ENCODE measurements around the gene YES1.
A peak's percentile ranks its signal among the peaks of the same experiment; 100 is the strongest.

The YES1 gene

GRCh38 chr18:681985-682384, 130.1 kb downstream of the YES1 start:
- WGBS = 95% methylated on average over 5 of the region's 5 CpGs
- no peak overlapping the region for H2BK12ac ChIP-seq (ENCODE audit: low read length in 2 of 2)

DNA sequence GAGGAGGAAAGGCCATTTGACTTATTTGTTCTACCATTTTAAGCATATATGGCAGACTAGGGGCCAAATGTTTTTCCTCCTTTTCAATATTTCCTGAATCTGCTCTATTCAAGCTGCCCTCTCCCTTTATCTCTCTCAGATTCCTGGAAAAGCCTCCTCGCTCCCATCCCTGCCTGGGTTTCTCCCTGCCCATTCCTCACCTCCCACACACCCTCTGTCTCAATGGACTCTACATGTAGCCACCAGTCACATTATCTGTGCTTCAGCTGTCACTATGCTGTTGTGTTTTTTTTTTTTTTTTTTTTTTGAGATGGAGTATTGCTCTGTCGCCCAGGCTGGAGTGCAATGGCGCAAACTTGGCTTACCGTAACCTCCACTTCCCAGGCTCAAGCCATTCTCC, 131.7 kb downstream of the YES1 start:
- no peak overlapping the region for H2BK15ac ChIP-seq (ENCODE audit: low read depth, poor library complexity, severe bottlenecking)
- no peak overlapping the region for H3K9ac ChIP-seq (ENCODE audit: low read length)
- no peaks in the 10 kb centered on the region for H3K27me3 ChIP-seq (ENCODE audit: control insufficient read depth in 1 of 2, insufficient read depth in 1 of 2, low read length in 2 of 2)
- H3K27ac ChIP-seq (ENCODE audit: low read length, poor library complexity, severe bottlenecking) = no peak overlapping the region
- H3K4me2 ChIP-seq (ENCODE audit: low read length, poor library complexity, severe bottlenecking) = no peak overlapping the region
- H2BK12ac ChIP-seq (ENCODE audit: low read length in 2 of 2) = no peak overlapping the region
- H3K23ac ChIP-seq (ENCODE audit: low read length in 2 of 2) = no peak overlapping the region
- H3K18ac ChIP-seq (ENCODE audit: low read depth in 1 of 2, low read length in 2 of 2) = no peak overlapping the region
- no peak for DNase-seq
- no peak overlapping the region for H2AK5ac ChIP-seq (ENCODE audit: low read length, severe bottlenecking)
- no peak overlapping the region for H3K4me3 ChIP-seq (ENCODE audit: insufficient read depth in 1 of 2, low read depth in 1 of 2, low read length in 2 of 2)
- H3K4ac ChIP-seq (ENCODE audit: low read depth in 1 of 2, low read length in 2 of 2) = no peak overlapping the region
- H4K91ac ChIP-seq (ENCODE audit: low read length) = no peak overlapping the region
- H3K14ac ChIP-seq (ENCODE audit: low read length in 2 of 2) = no peak overlapping the region
- H3K36me3 ChIP-seq (ENCODE audit: control insufficient read depth in 1 of 2, insufficient read depth in 2 of 2, low read depth in 1 of 2, low read length in 2 of 2) = peaks cover 47 to 90% of the 10 kb centered on the region in 2 experiments
- H2BK5ac ChIP-seq (ENCODE audit: low read depth, low read length, poor library complexity, severe bottlenecking) = no peak overlapping the region
- no peak overlapping the region for H4K8ac ChIP-seq (ENCODE audit: low read length)
- H2BK120ac ChIP-seq (ENCODE audit: low read depth, low read length) = no peak overlapping the region
- H2AFZ ChIP-seq (ENCODE audit: low read depth, low read length) = no peak overlapping the region
- no peaks in the 10 kb centered on the region for H3K9me3 ChIP-seq (ENCODE audit: control insufficient read depth, low read length)
- WGBS = 95% methylated on average over 4 of the region's 4 CpGs
- H3K4me1 ChIP-seq (ENCODE audit: control insufficient read depth, insufficient read depth, low read depth, low read length) = peaks cover 3% of the 10 kb centered on the region
- H3K79me1 ChIP-seq (replicated peaks; ENCODE audit: low read length, poor library complexity, severe bottlenecking) = peaks cover 8% of the 10 kb centered on the region

More at GRCh38 chr18:681985-682384, 130.1 kb downstream of the YES1 start:
- H2BK5ac ChIP-seq (ENCODE audit: low read depth, low read length, poor library complexity, severe bottlenecking) = no peak overlapping the region
- H3K9me3 ChIP-seq (ENCODE audit: control insufficient read depth, low read length) = no peaks in the 10 kb centered on the region
- no peak for DNase-seq
- no peak overlapping the region for H3K18ac ChIP-seq (ENCODE audit: low read depth in 1 of 2, low read length in 2 of 2)
- H3K4me1 ChIP-seq (ENCODE audit: control insufficient read depth, insufficient read depth, low read depth, low read length) = peaks cover 7% of the 10 kb centered on the region
- no peak overlapping the region for H3K4me2 ChIP-seq (ENCODE audit: low read length, poor library complexity, severe bottlenecking)
- H3K27me3 ChIP-seq (ENCODE audit: control insufficient read depth in 1 of 2, insufficient read depth in 1 of 2, low read length in 2 of 2) = no peaks in the 10 kb centered on the region
- peaks cover 5% of the 10 kb centered on the region for H3K79me1 ChIP-seq (replicated peaks; ENCODE audit: low read length, poor library complexity, severe bottlenecking)
- no peak overlapping the region for H2BK120ac ChIP-seq (ENCODE audit: low read depth, low read length)
- H3K23ac ChIP-seq (ENCODE audit: low read length in 2 of 2) = no peak overlapping the region
- H4K91ac ChIP-seq (ENCODE audit: low read length) = no peak overlapping the region
- no peak overlapping the region for H2AK5ac ChIP-seq (ENCODE audit: low read length, severe bottlenecking)
- H3K4ac ChIP-seq (ENCODE audit: low read depth in 1 of 2, low read length in 2 of 2) = no peak overlapping the region
- no peak overlapping the region for H2BK15ac ChIP-seq (ENCODE audit: low read depth, poor library complexity, severe bottlenecking)
- H4K8ac ChIP-seq (ENCODE audit: low read length) = no peak overlapping the region
- H3K36me3 ChIP-seq (ENCODE audit: control insufficient read depth in 1 of 2, insufficient read depth in 2 of 2, low read depth in 1 of 2, low read length in 2 of 2) = peaks cover 45 to 90% of the 10 kb centered on the region in 2 experiments
- H2AFZ ChIP-seq (ENCODE audit: low read depth, low read length) = no peak overlapping the region
- H3K14ac ChIP-seq (ENCODE audit: low read length in 2 of 2) = peak overlapping the region in 1 of 2 experiments; percentile 16
- no peak overlapping the region for H3K9ac ChIP-seq (ENCODE audit: low read length)
- H3K27ac ChIP-seq (ENCODE audit: low read length, poor library complexity, severe bottlenecking) = no peak overlapping the region
- H3K4me3 ChIP-seq (ENCODE audit: insufficient read depth in 1 of 2, low read depth in 1 of 2, low read length in 2 of 2) = no peak overlapping the region

GRCh38 chr18:679516-679915, 132.5 kb downstream of the YES1 start:
- WGBS = 97% methylated on average over 4 of the region's 4 CpGs

DNA sequence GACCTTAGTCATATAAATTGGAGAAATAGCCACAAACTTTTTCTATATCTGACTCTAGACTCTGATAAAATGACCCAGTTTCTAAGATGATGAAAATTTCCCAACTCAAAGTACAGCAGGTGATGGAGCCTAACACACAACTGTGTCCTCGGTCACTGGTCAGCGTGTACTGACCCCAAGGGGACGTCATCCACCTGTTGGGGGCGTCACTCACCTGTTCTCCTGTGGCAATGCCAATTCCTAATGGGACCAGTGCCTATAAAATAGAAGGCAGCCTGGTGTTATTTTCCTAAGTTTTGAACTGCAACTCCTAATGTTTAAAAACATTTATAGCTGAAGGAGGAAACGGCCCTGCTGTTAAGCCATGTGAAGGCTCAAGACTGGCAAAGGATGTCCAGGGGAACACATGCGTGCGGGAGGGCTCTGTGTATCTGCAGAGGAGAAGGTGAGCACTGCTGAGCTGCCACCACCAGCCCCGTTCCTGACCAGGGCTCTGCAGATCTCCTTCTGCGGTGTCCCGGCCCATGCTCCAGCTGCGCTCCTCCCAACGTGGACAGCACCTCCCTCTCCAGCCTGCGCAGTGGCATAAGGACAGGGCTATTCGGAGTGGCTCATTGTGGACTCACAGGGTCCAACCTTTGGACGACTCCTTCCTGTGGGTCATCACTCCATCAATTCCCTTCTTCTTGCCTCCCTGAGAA, 133.4 kb downstream of the YES1 start:
- no peak overlapping the region for H3K4me2 ChIP-seq (ENCODE audit: low read length, poor library complexity, severe bottlenecking)
- H4K91ac ChIP-seq (ENCODE audit: low read length) = no peak overlapping the region
- H3K27me3 ChIP-seq (ENCODE audit: control insufficient read depth in 1 of 2, insufficient read depth in 1 of 2, low read length in 2 of 2) = no peaks in the 10 kb centered on the region
- no peak overlapping the region for H3K14ac ChIP-seq (ENCODE audit: low read length in 2 of 2)
- no peak overlapping the region for H3K27ac ChIP-seq (ENCODE audit: low read length, poor library complexity, severe bottlenecking)
- H3K4ac ChIP-seq (ENCODE audit: low read depth in 1 of 2, low read length in 2 of 2) = no peak overlapping the region
- no peak for DNase-seq
- no peak overlapping the region for H2BK120ac ChIP-seq (ENCODE audit: low read depth, low read length)
- 93% methylated on average over 15 of the region's 15 CpGs for WGBS
- H2AK5ac ChIP-seq (ENCODE audit: low read length, severe bottlenecking) = no peak overlapping the region
- no peak overlapping the region for H3K23ac ChIP-seq (ENCODE audit: low read length in 2 of 2)
- peaks cover 8% of the 10 kb centered on the region for H3K79me1 ChIP-seq (replicated peaks; ENCODE audit: low read length, poor library complexity, severe bottlenecking)
- no peak overlapping the region for H3K9ac ChIP-seq (ENCODE audit: low read length)
- peaks cover 3% of the 10 kb centered on the region for H3K4me1 ChIP-seq (ENCODE audit: control insufficient read depth, insufficient read depth, low read depth, low read length)
- H3K36me3 ChIP-seq (ENCODE audit: control insufficient read depth in 1 of 2, insufficient read depth in 2 of 2, low read depth in 1 of 2, low read length in 2 of 2) = peaks cover 52 to 92% of the 10 kb centered on the region in 2 experiments
- H4K8ac ChIP-seq (ENCODE audit: low read length) = no peak overlapping the region
- H2BK5ac ChIP-seq (ENCODE audit: low read depth, low read length, poor library complexity, severe bottlenecking) = no peak overlapping the region
- H2BK15ac ChIP-seq (ENCODE audit: low read depth, poor library complexity, severe bottlenecking) = no peak overlapping the region
- H3K18ac ChIP-seq (ENCODE audit: low read depth in 1 of 2, low read length in 2 of 2) = no peak overlapping the region
- no peak overlapping the region for H2BK12ac ChIP-seq (ENCODE audit: low read length in 2 of 2)
- no peak overlapping the region for H3K4me3 ChIP-seq (ENCODE audit: insufficient read depth in 1 of 2, low read depth in 1 of 2, low read length in 2 of 2)
- H2AFZ ChIP-seq (ENCODE audit: low read depth, low read length) = no peak overlapping the region
- no peaks in the 10 kb centered on the region for H3K9me3 ChIP-seq (ENCODE audit: control insufficient read depth, low read length)

More at GRCh38 chr18:679516-679915, 132.5 kb downstream of the YES1 start:
- H2BK12ac ChIP-seq (ENCODE audit: low read length in 2 of 2) = no peak overlapping the region
- no peak overlapping the region for H3K4me3 ChIP-seq (ENCODE audit: insufficient read depth in 1 of 2, low read depth in 1 of 2, low read length in 2 of 2)
- H3K18ac ChIP-seq (ENCODE audit: low read depth in 1 of 2, low read length in 2 of 2) = no peak overlapping the region
- no peak overlapping the region for H3K4me2 ChIP-seq (ENCODE audit: low read length, poor library complexity, severe bottlenecking)
- no peaks in the 10 kb centered on the region for H3K9me3 ChIP-seq (ENCODE audit: control insufficient read depth, low read length)
- no peak overlapping the region for H3K23ac ChIP-seq (ENCODE audit: low read length in 2 of 2)
- H3K9ac ChIP-seq (ENCODE audit: low read length) = no peak overlapping the region
- H3K79me1 ChIP-seq (replicated peaks; ENCODE audit: low read length, poor library complexity, severe bottlenecking) = peaks cover 8% of the 10 kb centered on the region
- DNase-seq = no peak
- H3K27ac ChIP-seq (ENCODE audit: low read length, poor library complexity, severe bottlenecking) = no peak overlapping the region
- H4K8ac ChIP-seq (ENCODE audit: low read length) = no peak overlapping the region
- no peak overlapping the region for H2BK5ac ChIP-seq (ENCODE audit: low read depth, low read length, poor library complexity, severe bottlenecking)
- no peak overlapping the region for H3K14ac ChIP-seq (ENCODE audit: low read length in 2 of 2)
- H3K36me3 ChIP-seq (ENCODE audit: control insufficient read depth in 1 of 2, insufficient read depth in 2 of 2, low read depth in 1 of 2, low read length in 2 of 2) = peaks cover 52 to 89% of the 10 kb centered on the region in 2 experiments
- no peak overlapping the region for H4K91ac ChIP-seq (ENCODE audit: low read length)
- H3K4me1 ChIP-seq (ENCODE audit: control insufficient read depth, insufficient read depth, low read depth, low read length) = peaks cover 3% of the 10 kb centered on the region
- no peak overlapping the region for H2BK15ac ChIP-seq (ENCODE audit: low read depth, poor library complexity, severe bottlenecking)
- no peak overlapping the region for H2AFZ ChIP-seq (ENCODE audit: low read depth, low read length)
- H2AK5ac ChIP-seq (ENCODE audit: low read length, severe bottlenecking) = no peak overlapping the region
- H3K4ac ChIP-seq (ENCODE audit: low read depth in 1 of 2, low read length in 2 of 2) = no peak overlapping the region
- H2BK120ac ChIP-seq (ENCODE audit: low read depth, low read length) = no peak overlapping the region
- H3K27me3 ChIP-seq (ENCODE audit: control insufficient read depth in 1 of 2, insufficient read depth in 1 of 2, low read length in 2 of 2) = no peaks in the 10 kb centered on the region
